ENCODE measurements around the gene TAS2R20.
A peak's percentile ranks its signal among the peaks of the same experiment; 100 is the strongest.
"Not testable (repeated sequence)": the region's sequence is repeated elsewhere in the genome, so short reads cannot be mapped to it uniquely, and the experiment has no call there.

Gene TAS2R20, protein sequence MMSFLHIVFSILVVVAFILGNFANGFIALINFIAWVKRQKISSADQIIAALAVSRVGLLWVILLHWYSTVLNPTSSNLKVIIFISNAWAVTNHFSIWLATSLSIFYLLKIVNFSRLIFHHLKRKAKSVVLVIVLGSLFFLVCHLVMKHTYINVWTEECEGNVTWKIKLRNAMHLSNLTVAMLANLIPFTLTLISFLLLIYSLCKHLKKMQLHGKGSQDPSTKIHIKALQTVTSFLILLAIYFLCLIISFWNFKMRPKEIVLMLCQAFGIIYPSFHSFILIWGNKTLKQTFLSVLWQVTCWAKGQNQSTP

DNA sequence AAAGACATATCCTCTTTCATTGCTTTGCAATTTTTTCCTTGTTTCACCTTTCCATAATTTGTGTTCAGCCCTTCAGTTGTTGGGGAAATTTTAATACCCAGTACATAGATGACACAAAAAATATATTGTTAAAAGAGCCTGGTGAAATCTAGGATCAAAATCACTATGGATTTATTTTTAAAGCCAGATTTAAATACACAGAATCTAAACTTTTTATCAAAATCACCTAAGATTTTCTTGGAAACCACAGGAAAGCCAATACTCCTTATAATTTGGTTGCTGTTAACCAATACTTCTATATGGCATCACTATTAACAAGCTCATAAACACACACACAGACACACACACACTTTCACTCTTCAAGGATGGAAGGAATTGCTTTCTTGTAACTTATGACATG, at the start of gene TAS2R20:
TAS2R20 (minus strand) TSS at position 101 of the 400 bp plus-strand sequence. CDS start 429 bp downstream, outside the sequence.
- H3K9me3 Mint-ChIP-seq = no peaks in the 10 kb centered on the region
- H3K36me3 Mint-ChIP-seq = peaks cover 7% of the 10 kb centered on the region
- no peak within 1 kb of the TSS for H3K4me3 Mint-ChIP-seq
- DNase-seq (ENCODE audit: low spot score in 2 of 2) = no peak
- no peaks in the 10 kb centered on the region for H3K4me1 Mint-ChIP-seq
- H3K27ac Mint-ChIP-seq = no peak within 1 kb of the TSS
- no peak for ATAC-seq

- H3K36me3 Mint-ChIP-seq = peaks cover 25% of the 10 kb centered on the region
- not testable (repeated sequence) for H3K9me3 Mint-ChIP-seq; ATAC-seq; DNase-seq (ENCODE audit: low spot score in 2 of 2); H3K4me3 Mint-ChIP-seq; H3K27ac Mint-ChIP-seq
- H3K4me1 Mint-ChIP-seq = peaks cover 11% of the 10 kb centered on the region
Observed at GRCh38 chr12:11041366-11041765, 43.3 kb upstream of the TAS2R20 start.

GRCh38 chr12:11040162-11040561, 42.1 kb upstream of the TAS2R20 start:
- ATAC-seq (no peak), DNase-seq (ENCODE audit: low spot score in 2 of 2) (no peak)
- Mint-ChIP-seq H3K4me3 (no peak overlapping the region), H3K36me3 (peaks cover 20% of the 10 kb centered on the region), H3K27ac (peak overlapping the region; percentile 43), H3K4me1 (peaks cover 11% of the 10 kb centered on the region), H3K9me3 (no peaks in the 10 kb centered on the region)

- no peak for ATAC-seq
- Mint-ChIP-seq H3K9me3 (no peaks in the 10 kb centered on the region), H3K4me3 (no peak overlapping the region), H3K4me1 (peaks cover 10% of the 10 kb centered on the region), H3K27ac (no peak overlapping the region), H3K36me3 (peaks cover 20% of the 10 kb centered on the region)
- no peak for DNase-seq (ENCODE audit: low spot score in 2 of 2)
Observed at GRCh38 chr12:11039171-11039570, 41.1 kb upstream of the TAS2R20 start.

DNA sequence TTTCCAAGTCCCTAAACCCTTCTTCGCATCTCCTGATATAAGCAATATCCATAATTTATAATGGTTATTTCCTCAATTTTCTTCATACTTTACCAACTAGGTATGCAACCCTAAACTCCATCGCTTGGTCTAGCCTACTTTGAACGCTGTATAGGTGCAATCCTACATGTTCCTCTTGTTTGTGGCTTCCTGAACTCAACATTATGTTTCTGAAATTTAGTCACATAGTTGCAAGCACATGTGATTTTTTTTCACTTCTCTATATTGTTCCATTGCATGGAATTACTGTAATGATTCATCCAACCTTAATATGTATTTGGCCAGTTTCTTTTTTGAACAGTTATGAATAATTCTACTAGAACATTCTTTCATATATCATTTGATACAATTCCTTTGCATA, 35.9 kb upstream of the TAS2R20 start:
- peak; percentile 85 for ATAC-seq
- not testable (repeated sequence) for H3K9me3 Mint-ChIP-seq; H3K27ac Mint-ChIP-seq; DNase-seq (ENCODE audit: low spot score in 2 of 2); H3K36me3 Mint-ChIP-seq; H3K4me1 Mint-ChIP-seq; H3K4me3 Mint-ChIP-seq

GRCh38 chr12:11031307-11031706, 33.2 kb upstream of the TAS2R20 start, which contains the start of gene TAS2R31:
TSS of gene TAS2R31 (minus strand) at chr12:11031407. CDS start at chr12:11031335, 72 bp downstream.
- no peaks in the 10 kb centered on the region for H3K4me1 Mint-ChIP-seq
- no peak within 1 kb of the TSS for H3K27ac Mint-ChIP-seq
- DNase-seq (ENCODE audit: low spot score in 2 of 2) = no peak
- no peaks in the 10 kb centered on the region for H3K36me3 Mint-ChIP-seq
- no peak within 1 kb of the TSS for H3K4me3 Mint-ChIP-seq
- H3K9me3 Mint-ChIP-seq = no peaks in the 10 kb centered on the region
- ATAC-seq = no peak

GRCh38 chr12:11026118-11026517, 28.0 kb upstream of the TAS2R20 start:
- ATAC-seq (no peak), DNase-seq (ENCODE audit: low spot score in 2 of 2) (no peak)
- Mint-ChIP-seq H3K4me1 (peaks cover 9% of the 10 kb centered on the region), H3K4me3 (no peak overlapping the region), H3K27ac (no peak overlapping the region), H3K9me3 (peaks cover 4% of the 10 kb centered on the region), H3K36me3 (peaks cover 9% of the 10 kb centered on the region)

DNA sequence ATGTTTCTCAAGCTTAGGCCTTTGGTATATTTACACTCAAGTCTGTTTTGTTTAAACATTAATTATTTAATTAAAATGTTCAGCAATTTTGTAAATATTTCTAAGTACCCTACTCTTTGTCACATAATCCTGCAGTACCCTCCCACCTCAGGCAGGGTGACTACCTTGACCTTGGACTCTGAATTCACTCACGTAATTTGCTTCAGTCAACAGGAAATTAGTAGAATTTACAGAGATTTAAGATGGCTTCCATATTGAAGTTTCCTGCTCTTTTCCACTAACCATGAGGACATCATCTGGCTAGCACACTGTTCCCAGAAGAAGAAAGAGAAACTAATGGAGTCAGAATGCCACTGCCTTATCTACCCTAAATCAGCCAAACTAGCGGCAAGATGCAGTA, 25.3 kb upstream of the TAS2R20 start:
- Mint-ChIP-seq H3K4me1 (peaks cover 9% of the 10 kb centered on the region), H3K9me3 (peaks cover 4% of the 10 kb centered on the region), H3K36me3 (peaks cover 14% of the 10 kb centered on the region), H3K4me3 (no peak overlapping the region), H3K27ac (no peak overlapping the region)
- ATAC-seq = no peak
- DNase-seq (ENCODE audit: low spot score in 2 of 2) = no peak

DNA sequence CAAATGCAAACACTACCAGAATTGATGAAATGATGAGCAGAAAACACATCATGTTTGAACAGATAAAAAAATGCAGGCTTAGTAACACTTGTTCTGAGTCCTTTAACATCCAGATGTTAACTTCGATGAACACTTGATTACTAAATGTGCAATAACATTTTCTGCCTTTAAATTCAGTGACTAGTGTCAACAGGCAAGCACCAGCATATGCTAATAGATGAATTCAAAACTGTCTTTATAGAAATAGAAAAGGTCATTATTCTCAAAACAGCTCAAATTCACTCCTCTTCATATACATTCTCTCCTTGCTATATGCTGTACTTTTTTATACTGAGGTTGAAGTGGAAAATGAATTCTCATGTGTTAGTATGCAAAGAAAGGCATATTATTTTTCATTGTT, 24.4 kb upstream of the TAS2R20 start, which contains the start of gene TAS2R19:
TAS2R19 (minus strand) TSS at position 101 of the 400 bp plus-strand sequence; CDS start at position 52, 49 bp downstream.
- DNase-seq (ENCODE audit: low spot score in 2 of 2) (no peak), ATAC-seq (no peak)
- peaks cover 20% of the 10 kb centered on the region for H3K36me3 Mint-ChIP-seq
- no peak within 1 kb of the TSS for H3K27ac Mint-ChIP-seq
- H3K4me1 Mint-ChIP-seq = peaks cover 9% of the 10 kb centered on the region
- H3K9me3 Mint-ChIP-seq = peaks cover 4% of the 10 kb centered on the region
- H3K4me3 Mint-ChIP-seq = no peak within 1 kb of the TSS

DNA sequence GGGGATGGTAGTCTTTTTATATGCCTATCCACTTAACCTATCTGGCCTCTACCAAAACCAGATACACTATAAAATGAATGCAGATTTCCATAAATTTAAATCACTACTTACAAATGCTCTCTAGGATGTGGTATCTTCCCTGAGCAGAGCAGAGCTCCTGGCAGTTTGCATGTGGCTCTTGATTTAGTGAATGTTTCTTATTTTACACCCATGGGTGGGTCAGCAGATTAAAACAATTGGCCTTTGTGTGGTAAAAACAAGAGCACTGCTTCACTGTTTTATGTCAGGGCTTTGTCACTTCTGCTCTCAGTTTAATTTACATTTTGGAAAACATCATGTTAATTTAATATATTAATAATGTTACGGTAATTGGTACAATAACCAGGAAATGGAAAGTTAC, 18.8 kb upstream of the TAS2R20 start:
- Mint-ChIP-seq H3K4me3 (no peak overlapping the region), H3K9me3 (no peaks in the 10 kb centered on the region), H3K36me3 (peaks cover 11% of the 10 kb centered on the region), H3K4me1 (peaks cover 12% of the 10 kb centered on the region), H3K27ac (no peak overlapping the region)
- ATAC-seq = no peak
- DNase-seq (ENCODE audit: low spot score in 2 of 2) = no peak

DNA sequence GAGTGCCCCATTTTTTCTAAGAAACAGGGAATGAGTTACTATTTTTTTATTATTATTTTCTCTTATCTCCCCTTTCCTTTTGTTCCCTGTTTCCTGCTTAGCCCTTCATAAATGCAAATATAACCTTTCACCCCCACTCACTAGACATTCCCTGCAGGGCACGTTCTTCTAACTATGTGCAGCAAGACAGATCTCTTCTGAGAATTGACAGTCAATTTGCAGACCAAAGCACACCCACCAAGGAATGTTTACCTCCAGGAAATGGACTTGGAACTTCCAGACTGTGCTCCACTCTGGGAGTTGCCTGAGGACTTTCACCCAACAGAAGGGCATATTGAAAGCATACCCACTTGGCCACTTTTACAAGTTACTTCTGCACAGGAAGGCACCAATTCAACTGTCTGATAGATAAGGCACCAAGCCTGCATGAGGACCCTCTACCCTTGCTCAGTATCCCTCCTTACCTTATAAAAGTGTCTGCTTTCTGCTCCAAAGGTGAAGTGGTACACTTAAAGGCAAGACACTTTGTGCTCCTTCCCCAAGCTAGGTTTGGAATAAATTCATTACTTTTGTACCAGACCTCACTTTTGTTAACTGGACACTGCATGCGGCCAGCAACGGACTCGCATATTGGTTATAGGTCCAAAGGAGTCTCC, 17.8 kb upstream of the TAS2R20 start:
- Mint-ChIP-seq H3K27ac (no peak overlapping the region), H3K4me1 (peaks cover 6% of the 10 kb centered on the region), H3K36me3 (peaks cover 11% of the 10 kb centered on the region), H3K4me3 (no peak overlapping the region), H3K9me3 (no peaks in the 10 kb centered on the region)
- ATAC-seq (no peak), DNase-seq (ENCODE audit: low spot score in 2 of 2) (no peak)

- DNase-seq (ENCODE audit: low spot score in 2 of 2) = no peak
- Mint-ChIP-seq H3K4me3 (no peak overlapping the region), H3K27ac (no peak overlapping the region), H3K9me3 (no peaks in the 10 kb centered on the region), H3K4me1 (peaks cover 6% of the 10 kb centered on the region), H3K36me3 (peaks cover 11% of the 10 kb centered on the region)
- ATAC-seq = no peak
Observed at GRCh38 chr12:11014234-11014633, 16.1 kb upstream of the TAS2R20 start.

DNA sequence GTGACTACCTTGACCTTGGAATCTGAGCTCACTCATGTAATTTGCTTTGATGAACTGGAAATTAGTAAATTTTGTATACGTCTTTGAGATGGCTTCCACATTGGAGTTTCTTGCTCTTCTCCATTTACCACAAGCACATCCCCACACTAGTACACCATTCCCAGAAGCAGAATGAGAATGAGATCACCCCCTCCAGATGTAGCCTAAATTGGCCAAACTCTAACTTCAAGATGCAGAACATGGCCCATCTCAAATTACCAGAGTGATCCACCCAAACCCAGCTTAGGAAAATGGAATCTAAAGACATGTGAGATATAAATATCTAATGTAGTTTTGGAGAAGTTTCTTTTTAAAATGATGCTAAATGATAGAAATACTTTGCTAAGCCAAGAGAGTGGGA, 9.5 kb upstream of the TAS2R20 start:
- ATAC-seq = no peak
- peaks cover 5% of the 10 kb centered on the region for H3K36me3 Mint-ChIP-seq

DNA sequence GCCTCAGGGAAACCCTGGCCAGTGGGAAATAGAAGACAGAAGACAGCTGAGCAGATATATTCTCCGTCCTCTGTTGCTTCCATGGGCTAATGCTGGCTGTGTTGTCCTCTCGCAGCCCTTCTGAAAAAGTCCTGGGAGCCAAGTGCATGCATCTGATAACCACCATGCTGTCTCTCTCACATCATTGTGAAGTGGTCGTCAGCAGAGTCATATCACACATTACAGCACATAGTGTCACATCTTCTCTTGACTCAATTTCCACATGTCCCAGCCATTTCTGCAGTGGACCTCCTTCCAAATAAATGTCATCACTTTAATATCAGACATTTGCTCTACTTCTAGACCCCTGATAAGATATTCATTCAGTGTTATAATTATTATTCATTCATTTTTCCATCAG, 3.8 kb downstream of the TAS2R20 start:
- H3K4me1 Mint-ChIP-seq = no peaks in the 10 kb centered on the region
- peaks cover 7% of the 10 kb centered on the region for H3K36me3 Mint-ChIP-seq
- DNase-seq (ENCODE audit: low spot score in 2 of 2) (no peak), ATAC-seq (no peak)
- no peaks in the 10 kb centered on the region for H3K9me3 Mint-ChIP-seq
- no peak overlapping the region for H3K27ac Mint-ChIP-seq
- H3K4me3 Mint-ChIP-seq = no peak overlapping the region

More for the DNA sequence above, 9.5 kb upstream of the TAS2R20 start:
- no peak for DNase-seq (ENCODE audit: low spot score in 2 of 2)
- no peaks in the 10 kb centered on the region for H3K4me1 Mint-ChIP-seq
- H3K27ac Mint-ChIP-seq = no peak overlapping the region
- no peak overlapping the region for H3K4me3 Mint-ChIP-seq
- no peaks in the 10 kb centered on the region for H3K9me3 Mint-ChIP-seq

DNA sequence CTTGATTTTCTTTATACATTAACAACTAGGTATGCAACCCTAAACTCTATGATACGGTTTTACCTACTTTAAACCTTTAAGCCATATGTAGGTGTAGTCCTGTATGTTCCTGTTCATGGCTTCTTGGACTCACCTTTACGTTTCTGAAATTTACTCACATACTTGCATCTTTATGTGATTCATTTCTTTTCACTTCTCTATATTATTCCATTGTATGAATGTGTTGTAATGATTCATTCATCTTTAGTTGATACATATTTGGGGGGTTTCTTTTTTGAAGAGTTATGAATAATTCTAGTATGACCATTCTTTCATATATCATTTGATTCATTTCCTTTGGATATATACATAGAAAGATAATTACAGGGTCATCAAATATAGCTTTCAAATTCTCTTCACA, 9.0 kb downstream of the TAS2R20 start:
- Mint-ChIP-seq H3K4me3 (no peak overlapping the region), H3K36me3 (no peaks in the 10 kb centered on the region), H3K4me1 (no peaks in the 10 kb centered on the region), H3K9me3 (no peaks in the 10 kb centered on the region), H3K27ac (no peak overlapping the region)
- peak; percentile 77 for ATAC-seq
- no peak for DNase-seq (ENCODE audit: low spot score in 2 of 2)

- H3K4me3 Mint-ChIP-seq = no peak within 1 kb of the TSS
- no peaks in the 10 kb centered on the region for H3K9me3 Mint-ChIP-seq
- no peak within 1 kb of the TSS for H3K27ac Mint-ChIP-seq
- H3K4me1 Mint-ChIP-seq = peaks cover 11% of the 10 kb centered on the region
- H3K36me3 Mint-ChIP-seq = no peaks in the 10 kb centered on the region
- DNase-seq (ENCODE audit: low spot score in 2 of 2) (no peak), ATAC-seq (no peak)
Observed at GRCh38 chr12:10986812-10987211, 11.3 kb downstream of the TAS2R20 start, which contains the start of gene TAS2R50. TSS of gene TAS2R50 (minus strand) at chr12:10986912. CDS start at chr12:10986860, 52 bp downstream.

Data from stimulated activated effector memory CD8-positive, alpha-beta T cell treated with anti-CD3 and anti-CD28 coated beads, Interleukin-12 subunit alpha, Interleukin-12 subunit beta, amount 100 ng/mL, for 72 hours (primary cell).